Activated CD4-positive, CD25-positive, alpha-beta regulatory T cell treated with anti-CD3 and anti-CD28 coated beads, Interleukin-2, amount 50 U/mL, for 24 hours (primary cell): ENCODE results near the gene POPDC2.
"Not testable (repeated sequence)": the region's sequence is repeated elsewhere in the genome, so short reads cannot be mapped to it uniquely, and the experiment has no call there.

Experiments used
- ATAC-seq, 2 donors: fragments of 150-1000 bp; cut with Tn5 transposase; one replicate each; pipeline ENCODE4 v1.10.0; 2021; ENCODE audit warnings: mild to moderate bottlenecking in 1 of 2, moderate library complexity in 1 of 2

POPDC2 gene

DNA sequence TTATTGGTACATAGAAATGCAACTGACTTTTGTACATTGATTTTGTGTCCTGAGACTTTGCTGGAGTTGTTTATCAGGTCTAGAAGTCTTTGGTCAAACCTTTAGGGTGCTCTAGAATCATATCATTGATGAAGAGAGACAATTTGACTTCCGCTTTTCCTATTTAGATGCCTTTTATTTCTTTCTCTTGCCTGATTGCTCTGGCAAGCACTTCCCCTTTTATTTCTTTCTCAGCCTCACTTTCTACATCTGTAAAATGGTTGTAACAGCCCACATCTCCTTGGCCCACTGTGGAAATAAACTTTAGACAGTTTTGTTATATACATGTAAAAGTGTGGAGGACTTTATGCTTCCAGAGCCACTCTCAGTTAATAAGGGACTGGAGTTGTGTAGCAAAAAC lies 48.7 kb downstream of the POPDC2 start:
- no peak for ATAC-seq

DNA sequence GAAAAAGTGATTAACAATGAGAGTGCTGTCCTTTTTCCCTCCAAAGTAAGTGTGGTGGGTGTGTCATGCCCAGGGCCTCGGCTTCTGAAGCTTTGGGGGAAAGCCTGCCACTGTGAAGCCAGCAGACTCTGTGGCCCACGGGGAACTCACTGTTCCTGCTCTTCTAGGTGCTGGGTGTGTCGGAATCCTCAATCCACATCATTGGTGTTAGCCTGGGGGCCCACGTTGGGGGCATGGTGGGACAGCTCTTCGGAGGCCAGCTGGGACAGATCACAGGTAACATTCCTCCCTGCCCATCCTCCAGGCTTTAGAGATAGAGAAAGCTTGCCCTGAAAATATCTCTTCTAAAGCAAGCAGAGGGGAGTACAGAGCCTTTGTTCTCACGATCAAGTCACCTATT lies 51.1 kb downstream of the POPDC2 start:
- ATAC-seq = no peak

DNA sequence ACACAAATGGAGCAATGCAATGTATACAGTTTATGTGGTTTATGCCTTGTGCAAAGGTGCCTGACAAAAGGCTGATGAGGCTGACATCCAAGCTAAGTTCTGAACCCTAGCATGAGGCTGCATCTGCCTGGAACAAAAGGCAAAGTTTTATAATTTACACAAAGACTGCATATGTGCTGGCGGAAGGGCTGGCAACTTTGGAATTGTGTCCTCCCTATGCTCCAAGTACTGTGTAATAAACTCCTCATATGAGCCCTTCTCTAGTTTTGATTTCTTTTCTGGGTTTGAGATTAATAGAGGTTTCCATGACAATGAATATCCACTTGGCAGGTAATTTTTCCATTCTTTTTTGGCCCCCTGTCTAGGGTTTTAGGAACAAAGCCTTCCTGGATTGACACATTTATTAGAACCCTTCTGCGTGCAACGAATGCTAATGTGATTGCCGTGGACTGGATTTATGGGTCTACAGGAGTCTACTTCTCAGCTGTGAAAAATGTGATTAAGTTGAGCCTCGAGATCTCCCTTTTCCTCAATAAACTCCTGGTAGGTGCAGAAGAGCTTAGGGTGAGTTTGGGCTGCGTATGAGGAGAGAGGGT lies 51.9 kb downstream of the POPDC2 start:
- no peak for ATAC-seq

DNA sequence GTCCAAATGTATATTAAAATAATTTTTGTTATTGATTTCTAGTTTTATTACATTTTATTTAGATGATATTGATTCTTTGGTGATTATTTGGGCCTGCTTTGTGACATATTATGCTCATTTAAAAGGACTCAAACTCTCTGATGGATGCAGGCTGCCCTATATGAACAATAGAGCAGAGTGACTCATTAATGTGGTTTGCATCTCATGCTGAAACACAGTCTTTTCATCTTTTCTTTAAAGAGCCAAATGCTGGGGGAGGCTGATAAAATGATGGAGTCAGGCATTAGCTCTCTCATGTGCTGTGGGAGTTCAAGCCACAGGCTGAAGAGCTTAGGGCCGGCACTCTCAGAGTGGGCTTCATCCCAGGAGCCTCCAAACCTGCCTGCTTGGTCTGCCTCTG lies 55.5 kb downstream of the POPDC2 start:
- ATAC-seq = peak; percentile 75 to 85

DNA sequence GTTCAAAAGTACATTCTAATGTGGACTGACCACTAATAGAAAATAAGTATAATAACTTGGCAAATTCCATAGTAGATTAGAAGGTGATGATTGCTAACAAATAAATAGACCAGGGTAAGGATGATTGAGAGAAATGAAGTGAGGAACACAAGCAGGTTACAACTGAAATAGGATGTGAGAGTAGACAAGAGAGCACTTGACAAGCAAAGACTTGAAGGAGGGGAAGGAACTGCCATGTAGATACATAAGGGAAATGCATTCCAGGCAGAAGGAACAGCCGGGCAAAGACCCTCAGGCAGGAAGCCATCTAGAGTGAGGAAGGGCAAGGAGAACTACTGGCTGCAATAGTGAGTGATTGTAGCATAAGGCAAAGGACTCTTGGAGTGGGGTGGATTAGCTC lies 57.7 kb downstream of the POPDC2 start:
- ATAC-seq = no peak

DNA sequence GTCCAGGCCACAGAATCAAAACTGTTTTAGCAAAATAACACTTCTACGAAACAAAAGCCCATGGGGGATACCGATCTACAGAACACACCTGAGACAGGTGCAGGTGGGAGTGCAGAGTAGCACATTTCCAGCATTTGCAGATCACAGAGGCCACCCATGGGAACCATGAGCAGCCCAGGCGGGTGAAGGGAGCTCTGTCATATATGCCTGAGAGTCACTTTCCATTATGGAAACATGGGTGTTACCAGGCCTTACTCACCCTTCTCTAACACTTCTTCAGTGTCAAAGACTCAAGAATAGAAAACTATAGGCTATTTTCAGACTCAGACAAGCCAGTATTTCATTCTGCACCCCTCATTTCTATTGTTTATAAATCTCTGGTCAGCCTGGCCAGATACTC lies 59.2 kb downstream of the POPDC2 start:
- ATAC-seq = peak; percentile 52 to 53

DNA sequence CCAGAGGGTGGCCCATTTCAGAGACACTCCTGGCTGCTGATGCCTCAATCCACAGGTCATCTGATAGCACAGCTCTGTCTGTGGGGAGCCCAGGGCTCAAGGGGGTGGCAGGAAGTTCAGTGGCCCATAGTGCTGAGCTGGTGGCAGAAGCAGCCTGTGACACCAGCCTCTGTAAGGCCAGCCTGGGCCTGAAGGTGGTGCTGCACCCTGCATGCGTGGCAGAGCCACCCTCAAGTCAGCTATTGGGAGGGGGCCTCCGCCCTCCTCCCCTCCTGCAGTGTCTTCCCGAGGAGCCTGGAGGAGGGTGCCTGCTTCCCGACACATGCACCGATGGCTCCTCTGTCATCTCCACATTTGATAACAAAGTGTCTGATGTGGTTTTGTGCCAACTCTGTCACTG lies 59.7 kb downstream of the POPDC2 start:
- ATAC-seq = peak; percentile 45 to 50

DNA sequence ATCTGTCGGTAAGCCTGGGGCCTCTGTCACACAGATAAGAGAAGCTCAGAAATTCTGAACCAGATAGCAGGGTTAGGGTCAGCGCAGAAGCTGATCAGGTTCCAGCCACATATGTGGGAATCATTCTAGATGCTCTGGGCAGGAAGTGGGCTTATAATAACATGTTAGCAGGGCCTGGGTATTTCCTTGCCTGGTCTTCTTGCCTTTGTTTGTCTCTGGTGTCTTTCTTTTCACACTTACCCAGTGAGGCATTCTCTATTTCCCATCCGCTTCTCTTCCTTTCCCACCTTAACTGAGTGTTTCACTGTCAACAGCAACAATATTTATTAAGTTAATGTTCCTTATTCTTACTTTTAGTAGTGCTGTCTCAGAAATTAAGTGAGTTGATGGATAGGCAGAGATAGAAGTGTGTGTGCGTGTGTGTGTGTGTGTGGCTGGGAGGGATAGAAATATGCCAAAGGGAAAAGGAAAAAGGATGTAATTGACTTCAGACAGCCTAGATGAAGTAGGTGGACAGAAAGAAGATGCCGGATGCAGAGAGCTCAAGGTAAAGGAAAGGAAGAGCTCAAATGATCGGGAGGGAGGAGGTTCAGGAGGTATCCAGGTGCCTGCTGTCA lies 60.7 kb downstream of the POPDC2 start:
- ATAC-seq = no peak

DNA sequence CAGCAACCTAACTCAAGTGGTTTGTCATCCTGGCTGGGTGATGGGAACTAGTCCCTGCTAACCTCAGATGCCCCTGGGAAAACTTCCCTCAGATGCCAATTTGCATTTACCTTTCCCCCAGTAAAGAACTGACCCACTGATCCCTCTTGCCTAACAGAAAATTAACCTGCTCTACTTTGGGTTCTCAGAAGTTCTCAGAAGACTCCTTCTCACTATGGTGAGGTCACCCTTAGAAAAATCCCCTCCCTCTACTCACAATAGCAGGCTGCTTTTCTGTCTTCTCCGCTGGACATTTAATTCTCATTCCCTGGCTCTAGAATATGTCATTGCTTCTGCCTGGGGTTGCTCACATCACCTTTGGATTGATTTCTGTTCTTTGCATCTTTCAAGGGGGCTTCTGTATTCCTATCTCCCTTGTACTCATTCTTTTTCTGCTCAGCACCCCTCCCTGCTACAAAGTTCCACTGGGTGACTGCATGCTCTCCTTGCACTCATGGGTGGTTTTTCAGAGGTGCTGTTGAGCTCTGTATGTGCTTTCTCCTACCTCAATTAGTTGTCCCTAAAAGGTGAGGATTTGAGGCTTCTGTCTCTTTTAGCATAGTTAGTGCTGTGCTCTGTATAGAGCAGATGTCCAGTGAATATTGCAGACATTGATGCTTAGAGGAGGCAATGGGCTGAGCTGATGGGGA lies 61.8 kb downstream of the POPDC2 start:
- peak; percentile 45 to 46 for ATAC-seq

DNA sequence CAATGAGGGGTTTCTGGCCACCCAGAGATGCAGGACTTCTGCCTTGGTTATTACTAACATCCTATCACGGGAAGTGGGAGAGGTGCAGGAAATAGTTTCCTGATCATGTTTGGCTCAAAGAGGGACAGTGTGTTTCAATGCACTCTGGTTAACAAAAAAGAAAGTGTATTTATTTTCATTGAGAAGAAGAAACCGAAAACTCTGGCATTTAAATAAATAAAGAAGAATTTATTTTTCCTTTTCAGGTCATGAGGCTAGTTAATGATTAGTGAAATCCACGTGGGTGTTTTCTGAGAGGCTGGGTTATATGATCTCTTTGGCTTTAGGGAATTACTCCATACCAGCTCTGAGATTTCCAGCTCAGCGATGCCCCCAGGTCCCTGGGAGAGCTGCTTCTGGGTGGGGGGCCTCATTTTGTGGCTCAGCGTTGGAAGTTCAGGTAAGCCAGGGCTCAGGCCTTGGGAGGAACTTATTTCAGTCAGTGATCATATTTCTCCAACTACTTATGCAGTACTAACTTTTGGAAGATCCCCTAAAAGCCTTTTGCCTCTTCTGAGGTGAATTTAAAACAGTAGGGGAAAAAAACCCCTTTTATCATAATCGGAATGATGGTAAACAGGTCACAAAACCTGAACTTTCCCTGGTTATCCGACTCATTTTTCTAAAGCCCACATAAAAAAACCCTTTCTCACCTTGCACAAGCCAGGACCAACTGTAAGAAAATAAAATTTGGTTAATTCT lies 62.7 kb downstream of the POPDC2 start, which contains the start of gene PLA1A:
Gene PLA1A (plus strand): TSS at position 338 of the 741 bp plus-strand sequence. CDS start 29 bp downstream, at position 367.
- ATAC-seq = peak; percentile 17 to 24

DNA sequence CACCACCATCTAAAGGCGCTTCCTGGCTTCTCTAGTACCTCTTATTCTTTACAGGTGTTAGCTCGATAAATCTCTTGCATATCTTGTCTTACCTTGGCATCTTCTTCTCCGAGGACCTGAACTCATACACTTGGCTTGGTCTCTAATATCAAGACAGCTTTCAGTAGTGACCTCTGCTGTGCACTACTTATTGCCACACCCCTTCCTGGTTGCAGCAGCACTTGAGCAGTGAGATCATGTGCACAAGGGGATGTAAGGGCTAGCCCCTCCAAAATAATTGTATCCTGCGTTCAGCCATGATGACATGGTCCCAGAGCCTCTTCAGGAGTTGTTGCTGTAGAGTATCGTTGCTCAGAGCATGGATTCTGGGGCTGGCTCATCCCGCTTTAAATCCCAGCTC lies 64.0 kb downstream of the POPDC2 start:
- no peak for ATAC-seq

DNA sequence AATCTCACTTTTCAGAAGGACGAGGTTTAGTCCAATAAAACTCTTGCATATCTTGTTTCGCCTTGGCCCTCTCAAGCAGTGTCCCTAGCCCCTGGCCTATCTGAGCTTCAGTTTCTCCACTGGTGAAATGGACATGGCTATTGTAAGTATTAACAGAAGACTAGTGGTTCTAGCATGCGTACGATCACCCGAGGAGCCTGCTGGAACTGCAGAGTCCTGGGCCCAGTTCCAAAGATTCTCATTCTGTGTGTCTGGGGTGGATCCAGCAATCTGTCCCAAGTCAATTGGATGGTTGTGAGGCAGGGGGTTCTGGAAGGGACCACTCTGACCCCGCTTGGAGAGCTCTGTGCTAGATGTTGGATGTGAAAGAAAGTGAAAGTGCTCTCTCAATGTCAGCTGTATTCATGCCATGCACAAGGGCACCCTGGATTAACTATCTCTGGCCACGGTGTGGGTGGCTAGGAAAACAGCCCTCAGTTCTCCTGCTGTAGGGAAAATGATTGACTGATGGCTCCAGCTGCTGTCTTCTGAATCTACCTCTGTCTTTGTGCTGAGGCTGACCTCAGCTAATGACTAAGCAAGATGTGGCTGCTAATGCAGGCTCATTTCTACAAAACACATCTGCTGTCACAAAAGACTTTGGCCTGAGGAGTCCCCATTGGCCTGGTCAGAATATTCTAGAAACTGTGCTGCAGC lies 64.6 kb downstream of the POPDC2 start:
- ATAC-seq = no peak

DNA sequence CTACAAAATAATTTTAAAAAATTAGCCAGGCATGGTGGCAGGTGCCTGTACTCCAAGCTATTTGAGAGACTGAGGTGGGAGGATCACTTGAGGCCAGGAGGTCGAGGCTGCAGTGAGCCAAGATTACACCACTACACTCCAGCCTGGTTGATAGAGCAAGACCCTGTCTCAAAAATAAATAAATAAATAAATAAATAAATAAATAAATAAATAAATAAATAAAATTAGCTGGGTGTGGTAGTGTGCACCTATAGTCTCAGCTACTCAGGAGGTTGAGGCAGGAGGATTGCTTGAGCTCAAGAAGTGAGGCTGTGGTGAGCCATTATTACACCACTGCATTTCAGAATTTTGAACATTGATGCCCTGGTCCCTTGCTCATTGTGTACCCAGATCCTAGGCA lies 65.5 kb downstream of the POPDC2 start:
- not testable (repeated sequence) for ATAC-seq

DNA sequence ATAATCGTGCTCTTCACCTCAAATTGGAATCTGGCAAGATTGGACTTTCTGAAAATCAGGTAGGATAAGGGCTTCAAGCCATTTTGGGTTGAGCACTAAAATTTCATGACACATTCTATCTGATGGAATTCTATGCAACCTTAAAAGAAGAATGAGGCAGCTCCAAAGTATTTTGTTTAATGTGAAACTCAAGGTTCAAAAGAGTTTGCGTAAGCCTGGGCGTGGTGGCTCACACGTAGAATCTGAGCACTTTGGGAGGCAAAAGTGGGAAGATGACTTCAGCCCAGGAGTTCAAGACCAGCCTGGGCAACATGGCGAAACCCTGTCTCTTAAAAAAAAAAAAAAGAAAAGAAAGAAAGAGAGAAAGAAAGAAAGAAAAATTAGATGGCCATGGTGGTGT lies 66.3 kb downstream of the POPDC2 start:
- no peak for ATAC-seq

DNA sequence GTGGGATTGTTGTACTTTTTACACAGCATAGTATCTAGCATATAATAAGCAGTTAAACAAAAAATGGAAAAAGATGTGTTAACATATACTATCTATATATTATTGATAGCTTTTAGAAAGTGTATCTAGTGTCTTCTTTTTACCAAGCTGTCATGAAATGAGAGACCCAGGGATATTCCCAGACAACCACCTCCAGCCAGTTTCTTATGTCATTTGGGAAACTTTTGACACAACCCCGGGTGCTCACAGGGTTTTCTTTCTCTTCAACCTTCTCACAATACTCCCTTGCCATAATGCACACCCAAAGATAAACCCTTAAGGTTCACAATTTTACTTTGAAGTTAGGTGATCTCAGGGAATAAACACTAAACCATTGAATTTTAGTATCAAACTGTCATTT lies 67.5 kb downstream of the POPDC2 start:
- ATAC-seq = no peak
